HCT116 (cell line): ENCODE measurements around the gene CD27. TPM values are rescaled to one million over a fixed set of nuclear protein-coding genes. Genes with fewer than 3 reads are reported as not detected.

Source experiments
- ATAC-seq: fragments of 200-7000 bp; cut with Tn5 transposase; 2 replicates; pipeline ENCODE4 v1.9.1; 2020; ENCODE audit warnings: mild to moderate bottlenecking, moderate library complexity
- BruUV-seq: library from RNA; stranded (reverse); fragments of 400-500 nt; replicated peaks from 2 replicates; lab custom pipeline; 2021; lab: Mats Ljungman, UMichigan
- CTCF ChIA-PET: fragments of 300-600 bp; sonication (Branson Sonifier 250); formaldehyde crosslinking; loops from one replicate; lab custom pipeline; 2021; ENCODE audit warnings: antibody characterized with exemption; lab: Charles Lee
- POLR2A ChIA-PET: fragments of 300-600, 350-600 bp; sonication (Branson Sonifier 250); formaldehyde crosslinking; loops from one replicate; lab custom pipeline; 2021; ENCODE audit warnings: antibody characterized with exemption; lab: Charles Lee
- RAD21 ChIA-PET, 2 experiments: fragments of 300-600 bp; sonication (Branson Sonifier 250); formaldehyde crosslinking; loops; one replicate each; lab custom pipeline; 2023; ENCODE audit warnings: low total read pairs in 2 of 2; ENCODE audit not compliant: uncharacterized antibody in 2 of 2, unreplicated experiment in 2 of 2, low non-redundant PET in 1 of 2; lab: Charles Lee
- DNase-seq: peaks from one replicate; pipeline ENCODE4 v3.0.0-alpha.2; 2010; ENCODE audit warnings: low read depth, low spot score
- H2AFZ ChIP-seq: fragments of 200-600 bp; shearing (Covaris generic), sonication (generic); 2 replicates; pipeline ENCODE4 v1.6.1; 2017; ENCODE audit warnings: low read depth, mixed run types, mixed read lengths, antibody characterized with exemption, low read length; ENCODE audit not compliant: poor library complexity, severe bottlenecking
- H3K27ac ChIP-seq: 2 replicates; pipeline ENCODE4 v1.5.1; 2012; ENCODE audit warnings: low read depth, low read length
- H3K27me3 ChIP-seq: fragments of 200-600 bp; sonication (generic); 2 replicates; pipeline ENCODE4 v1.6.1; 2016; ENCODE audit warnings: mixed run types, low read length, mixed read lengths; ENCODE audit not compliant: insufficient read depth
- H3K36me3 ChIP-seq, 2 experiments: fragments of 200-500 bp in 1 of 2; fragments of 200-600 bp in 1 of 2; sonication (Bioruptor generic) in 1 of 2; sonication (generic) in 1 of 2; 2 replicates each; pipeline versions ENCODE4 v1.5.1 to v1.6.1; 2014 to 2016; ENCODE audit warnings: low read length in 2 of 2, inconsistent platforms in 1 of 2, mixed read lengths in 1 of 2, mixed run types in 1 of 2; ENCODE audit not compliant: insufficient read depth in 2 of 2, control insufficient read depth in 1 of 2
- H3K4me1 ChIP-seq, 2 experiments: fragments of 200-600 bp in 1 of 2; sonication (generic) in 1 of 2; 2 replicates each; pipeline versions ENCODE4 v1.5.1 to v1.6.1; 2012 to 2017; ENCODE audit warnings: low read length in 2 of 2, inconsistent platforms in 1 of 2, mild to moderate bottlenecking in 1 of 2, mixed read lengths in 1 of 2, mixed run types in 1 of 2, moderate library complexity in 1 of 2; ENCODE audit not compliant: insufficient read depth in 2 of 2, control insufficient read depth in 1 of 2
- H3K4me2 ChIP-seq: fragments of 200-600 bp; sonication (generic); 2 replicates; pipeline ENCODE4 v1.6.1; 2017; ENCODE audit warnings: mixed run types, low read length, mixed read lengths
- H3K4me3 ChIP-seq, 2 experiments: fragments of 200-600 bp in 1 of 2; sonication (generic) in 1 of 2; replicated peaks in 1 of 2; 2 replicates each; pipeline ENCODE4 v1.5.1; 2011 to 2016; ENCODE audit warnings: low read length in 2 of 2, control low read depth in 1 of 2, low read depth in 1 of 2, mild to moderate bottlenecking in 1 of 2, mixed read lengths in 1 of 2, mixed run types in 1 of 2
- H3K79me2 ChIP-seq: fragments of 200-600 bp; sonication (generic); 2 replicates; pipeline ENCODE4 v1.6.1; 2017; ENCODE audit warnings: mild to moderate bottlenecking, mixed run types, low read length, moderate library complexity, mixed read lengths; ENCODE audit not compliant: insufficient read depth
- H3K9ac ChIP-seq: fragments of 200-600 bp; sonication (generic); 2 replicates; pipeline ENCODE4 v1.6.1; 2016; ENCODE audit warnings: low read length, mixed read lengths
- H3K9me2 ChIP-seq: fragments of 200-600 bp; sonication (generic), shearing (Covaris generic); 2 replicates; pipeline ENCODE4 v1.6.1; 2017; ENCODE audit warnings: mixed run types, mild to moderate bottlenecking, moderate library complexity; ENCODE audit not compliant: insufficient read depth
- H3K9me3 ChIP-seq, 2 experiments: fragments of 200-500 bp in 1 of 2; fragments of 200-600 bp in 1 of 2; sonication (Bioruptor generic) in 1 of 2; sonication (generic) in 1 of 2; 2 replicates each; pipeline ENCODE4 v1.6.1; 2014 to 2017; ENCODE audit warnings: low read length in 2 of 2, mixed read lengths in 2 of 2, inconsistent platforms in 1 of 2, low read depth in 1 of 2, mild to moderate bottlenecking in 1 of 2, mixed run types in 1 of 2, moderate library complexity in 1 of 2; ENCODE audit not compliant: control insufficient read depth in 1 of 2, insufficient read depth in 1 of 2
- H4K20me1 ChIP-seq: fragments of 200-600 bp; sonication (generic), shearing (Covaris generic); 2 replicates; pipeline ENCODE4 v1.6.1; 2017; ENCODE audit warnings: mixed run types, mild to moderate bottlenecking, moderate library complexity; ENCODE audit not compliant: insufficient read depth
- CBX3 ChIP-seq: IDR thresholded peaks from 2 replicates; pipeline ENCODE4 v1.6.1; 2012; ENCODE audit warnings: low read depth
- CEBPB ChIP-seq: IDR thresholded peaks from 2 replicates; pipeline ENCODE4 v1.6.1; 2012; ENCODE audit warnings: low read depth
- EGR1 ChIP-seq: IDR thresholded peaks from 2 replicates; pipeline ENCODE4 v1.6.1; 2012; ENCODE audit warnings: low read depth
- ELF1 ChIP-seq: IDR thresholded peaks from 2 replicates; pipeline ENCODE4 v1.6.1; 2012; ENCODE audit warnings: low read depth, borderline replicate concordance
- EZH2 ChIP-seq: fragments of 200-600 bp; sonication (generic); IDR thresholded peaks from 2 replicates; pipeline ENCODE4 v1.6.1; 2017; ENCODE audit warnings: antibody characterized with exemption, mixed run types
- EZH2phosphoT487 ChIP-seq: fragments of 200-600 bp; IDR thresholded peaks from 2 replicates; pipeline ENCODE4 v1.6.1; 2018; ENCODE audit warnings: antibody characterized with exemption, borderline replicate concordance
- FOSL1 ChIP-seq: IDR thresholded peaks from 2 replicates; pipeline ENCODE4 v1.6.1; 2012; ENCODE audit warnings: low read depth
- JUND ChIP-seq: IDR thresholded peaks from 2 replicates; pipeline ENCODE4 v1.6.1; 2012
- POLR2A ChIP-seq: IDR thresholded peaks from 2 replicates; pipeline ENCODE4 v1.7.0; 2011; ENCODE audit warnings: borderline replicate concordance; ENCODE audit not compliant: insufficient read depth, insufficient read length; ENCODE audit errors: extremely low read depth
- POLR2AphosphoS5 ChIP-seq: IDR thresholded peaks from 2 replicates; pipeline ENCODE4 v1.6.1; 2011; ENCODE audit warnings: mild to moderate bottlenecking, low read depth, low read length, moderate library complexity
- RAD21 ChIP-seq: IDR thresholded peaks from 2 replicates; pipeline ENCODE4 v1.6.1; 2012; ENCODE audit warnings: low read depth, mild to moderate bottlenecking
- SIN3A ChIP-seq: IDR thresholded peaks from 2 replicates; pipeline ENCODE4 v1.6.1; 2012; ENCODE audit warnings: low read depth
- SRF ChIP-seq: IDR thresholded peaks from 2 replicates; pipeline ENCODE4 v1.6.1; 2012; ENCODE audit warnings: low read depth
- YY1 ChIP-seq: IDR thresholded peaks from 2 replicates; pipeline ENCODE4 v1.6.1; 2011; ENCODE audit warnings: low read length, low read depth, moderate library complexity, mild to moderate bottlenecking; ENCODE audit not compliant: insufficient replicate concordance; ENCODE audit errors: extremely low read depth
- ZFX ChIP-seq: fragments of 450-650 bp; IDR thresholded peaks from 2 replicates; pipeline ENCODE4 v1.6.1; 2017
- ZNF274 ChIP-seq: fragments of 200-500 bp; sonication (Bioruptor generic); IDR thresholded peaks from 2 replicates; pipeline ENCODE4 v1.6.1; 2014; ENCODE audit warnings: mild to moderate bottlenecking, low read depth, low read length, inconsistent platforms
- intact Hi-C: fragments of 100-400 bp; cut with micrococcal nuclease; formaldehyde crosslinking; loops from 2 replicates; pipeline ENCODE4 v1.10.0; 2022
- total RNA-seq: library from RNA; stranded (reverse); gene quantifications from one replicate; pipeline ENCODE4 v1.2.1, GENCODE V29; 2021; ENCODE audit not compliant: unreplicated experiment
- TF ChIP-seq, protein P1 (sequence below), 3 experiments: fragments of 200-600 bp in 1 of 3; sonication (generic) in 1 of 3; IDR thresholded peaks in 2 of 3; conservative IDR thresholded peaks in 1 of 3; 2 replicates each; pipeline ENCODE4 v1.5.1; 2012 to 2017; ENCODE audit warnings: low read depth in 2 of 3, low read length in 2 of 3, antibody characterized with exemption in 1 of 3, borderline replicate concordance in 1 of 3, control low read depth in 1 of 3, mild to moderate bottlenecking in 1 of 3, mixed read lengths in 1 of 3, mixed run types in 1 of 3, moderate library complexity in 1 of 3; ENCODE audit not compliant: insufficient read depth in 1 of 3
- TF ChIP-seq, protein P2 (sequence below): IDR thresholded peaks from 2 replicates; pipeline ENCODE4 v1.6.1; 2011; ENCODE audit warnings: mild to moderate bottlenecking, low read length, moderate library complexity; ENCODE audit not compliant: insufficient replicate concordance; ENCODE audit errors: extremely low read depth
- TF ChIP-seq, protein P3 (sequence below): IDR thresholded peaks from 2 replicates; pipeline ENCODE4 v1.6.1; 2012; ENCODE audit warnings: low read depth

Gene CD27
- total RNA-seq, 1 experiment from 2014 or later = 0.25 TPM

DNA sequence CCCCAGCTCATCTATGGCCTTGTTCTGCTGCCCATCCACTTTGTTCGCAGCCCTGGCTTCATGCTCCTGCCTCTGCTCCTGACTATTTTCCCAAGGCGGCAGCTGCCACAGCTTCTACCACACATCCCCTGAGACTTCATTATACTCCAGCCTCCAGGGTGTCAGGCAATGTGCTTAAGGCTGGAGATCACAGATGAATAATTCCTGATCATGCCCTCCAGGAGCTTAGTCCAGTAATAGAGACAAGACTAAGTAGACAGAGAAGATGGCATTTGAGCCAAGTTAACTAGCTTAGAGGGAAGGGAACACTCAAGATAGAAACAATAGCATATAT lies 14.2 kb downstream of the CD27 start:
- no peak overlapping the region for H3K27ac ChIP-seq
- no peak overlapping the region for H3K9ac ChIP-seq
- POLR2A ChIA-PET = interaction anchor here (1.2 to 3.7 kb wide), 2 partner anchors 12 to 76 kb away, joined by 6 to 18 read pairs; partner anchors contain the start of genes GAPDH and VAMP1
- H3K27me3 ChIP-seq = no peaks in the 10 kb centered on the region
- H3K36me3 ChIP-seq = peaks cover 4 to 17% of the 10 kb centered on the region in 2 experiments; a peak in 3 of 4 replicates
- CTCF ChIA-PET = interaction anchor here (0.8 kb wide), 1 partner anchor 35 kb away, joined by 3 read pairs; no protein-coding TSS in a partner anchor
- no peaks in the 10 kb centered on the region for H3K9me2 ChIP-seq
- no peak overlapping the region for H3K4me2 ChIP-seq
- BruUV-seq = no TSS peak
- RAD21 ChIA-PET = no interaction called here
- no peaks in the 10 kb centered on the region for H4K20me1 ChIP-seq
- no peak overlapping the region for H3K4me3 ChIP-seq
- no peak for ATAC-seq
- TF ChIP-seq CEBPB = no peak
- no peak for TF ChIP-seq EZH2phosphoT487
- TF ChIP-seq JUND = no peak
- TF ChIP-seq, protein P1, sequence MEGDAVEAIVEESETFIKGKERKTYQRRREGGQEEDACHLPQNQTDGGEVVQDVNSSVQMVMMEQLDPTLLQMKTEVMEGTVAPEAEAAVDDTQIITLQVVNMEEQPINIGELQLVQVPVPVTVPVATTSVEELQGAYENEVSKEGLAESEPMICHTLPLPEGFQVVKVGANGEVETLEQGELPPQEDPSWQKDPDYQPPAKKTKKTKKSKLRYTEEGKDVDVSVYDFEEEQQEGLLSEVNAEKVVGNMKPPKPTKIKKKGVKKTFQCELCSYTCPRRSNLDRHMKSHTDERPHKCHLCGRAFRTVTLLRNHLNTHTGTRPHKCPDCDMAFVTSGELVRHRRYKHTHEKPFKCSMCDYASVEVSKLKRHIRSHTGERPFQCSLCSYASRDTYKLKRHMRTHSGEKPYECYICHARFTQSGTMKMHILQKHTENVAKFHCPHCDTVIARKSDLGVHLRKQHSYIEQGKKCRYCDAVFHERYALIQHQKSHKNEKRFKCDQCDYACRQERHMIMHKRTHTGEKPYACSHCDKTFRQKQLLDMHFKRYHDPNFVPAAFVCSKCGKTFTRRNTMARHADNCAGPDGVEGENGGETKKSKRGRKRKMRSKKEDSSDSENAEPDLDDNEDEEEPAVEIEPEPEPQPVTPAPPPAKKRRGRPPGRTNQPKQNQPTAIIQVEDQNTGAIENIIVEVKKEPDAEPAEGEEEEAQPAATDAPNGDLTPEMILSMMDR (IDR thresholded peaks at IDR 0.05 in 2 of 3, conservative IDR thresholded peaks at IDR 0.05 in 1 of 3; ENCODE audit: borderline replicate concordance in 1 of 3, insufficient read depth in 1 of 3, low read depth in 2 of 3, low read length in 2 of 3) = no peak
- TF ChIP-seq ELF1 = no peak
- no peak for TF ChIP-seq EZH2
- TF ChIP-seq, protein P2, sequence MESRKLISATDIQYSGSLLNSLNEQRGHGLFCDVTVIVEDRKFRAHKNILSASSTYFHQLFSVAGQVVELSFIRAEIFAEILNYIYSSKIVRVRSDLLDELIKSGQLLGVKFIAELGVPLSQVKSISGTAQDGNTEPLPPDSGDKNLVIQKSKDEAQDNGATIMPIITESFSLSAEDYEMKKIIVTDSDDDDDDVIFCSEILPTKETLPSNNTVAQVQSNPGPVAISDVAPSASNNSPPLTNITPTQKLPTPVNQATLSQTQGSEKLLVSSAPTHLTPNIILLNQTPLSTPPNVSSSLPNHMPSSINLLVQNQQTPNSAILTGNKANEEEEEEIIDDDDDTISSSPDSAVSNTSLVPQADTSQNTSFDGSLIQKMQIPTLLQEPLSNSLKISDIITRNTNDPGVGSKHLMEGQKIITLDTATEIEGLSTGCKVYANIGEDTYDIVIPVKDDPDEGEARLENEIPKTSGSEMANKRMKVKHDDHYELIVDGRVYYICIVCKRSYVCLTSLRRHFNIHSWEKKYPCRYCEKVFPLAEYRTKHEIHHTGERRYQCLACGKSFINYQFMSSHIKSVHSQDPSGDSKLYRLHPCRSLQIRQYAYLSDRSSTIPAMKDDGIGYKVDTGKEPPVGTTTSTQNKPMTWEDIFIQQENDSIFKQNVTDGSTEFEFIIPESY = no peak
- TF ChIP-seq POLR2A = no peak
- no peak for TF ChIP-seq CBX3
- TF ChIP-seq ZNF274 = no peak
- TF ChIP-seq EGR1 = no peak
- TF ChIP-seq, protein P3, sequence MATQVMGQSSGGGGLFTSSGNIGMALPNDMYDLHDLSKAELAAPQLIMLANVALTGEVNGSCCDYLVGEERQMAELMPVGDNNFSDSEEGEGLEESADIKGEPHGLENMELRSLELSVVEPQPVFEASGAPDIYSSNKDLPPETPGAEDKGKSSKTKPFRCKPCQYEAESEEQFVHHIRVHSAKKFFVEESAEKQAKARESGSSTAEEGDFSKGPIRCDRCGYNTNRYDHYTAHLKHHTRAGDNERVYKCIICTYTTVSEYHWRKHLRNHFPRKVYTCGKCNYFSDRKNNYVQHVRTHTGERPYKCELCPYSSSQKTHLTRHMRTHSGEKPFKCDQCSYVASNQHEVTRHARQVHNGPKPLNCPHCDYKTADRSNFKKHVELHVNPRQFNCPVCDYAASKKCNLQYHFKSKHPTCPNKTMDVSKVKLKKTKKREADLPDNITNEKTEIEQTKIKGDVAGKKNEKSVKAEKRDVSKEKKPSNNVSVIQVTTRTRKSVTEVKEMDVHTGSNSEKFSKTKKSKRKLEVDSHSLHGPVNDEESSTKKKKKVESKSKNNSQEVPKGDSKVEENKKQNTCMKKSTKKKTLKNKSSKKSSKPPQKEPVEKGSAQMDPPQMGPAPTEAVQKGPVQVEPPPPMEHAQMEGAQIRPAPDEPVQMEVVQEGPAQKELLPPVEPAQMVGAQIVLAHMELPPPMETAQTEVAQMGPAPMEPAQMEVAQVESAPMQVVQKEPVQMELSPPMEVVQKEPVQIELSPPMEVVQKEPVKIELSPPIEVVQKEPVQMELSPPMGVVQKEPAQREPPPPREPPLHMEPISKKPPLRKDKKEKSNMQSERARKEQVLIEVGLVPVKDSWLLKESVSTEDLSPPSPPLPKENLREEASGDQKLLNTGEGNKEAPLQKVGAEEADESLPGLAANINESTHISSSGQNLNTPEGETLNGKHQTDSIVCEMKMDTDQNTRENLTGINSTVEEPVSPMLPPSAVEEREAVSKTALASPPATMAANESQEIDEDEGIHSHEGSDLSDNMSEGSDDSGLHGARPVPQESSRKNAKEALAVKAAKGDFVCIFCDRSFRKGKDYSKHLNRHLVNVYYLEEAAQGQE = no peak
- no peak for TF ChIP-seq ZFX
- TF ChIP-seq POLR2AphosphoS5 = no peak
- TF ChIP-seq SRF = no peak
- TF ChIP-seq RAD21 = no peak
- TF ChIP-seq SIN3A = no peak
- no peak for TF ChIP-seq YY1
- TF ChIP-seq FOSL1 = no peak
- TF ChIP-seq, all 23 proteins: peak for 0
- intact Hi-C loops = no loop called here
- Histone ChIP-seq H3K79me2 (no peaks in the 10 kb centered on the region), H3K4me1 (no peaks in the 10 kb centered on the region), H2AFZ (no peak overlapping the region), H3K9me3 (no peaks in the 10 kb centered on the region)
- no peak for DNase-seq
